ENCODE measurements around the gene SLC5A12.
A peak's percentile ranks its signal among the peaks of the same experiment; 100 is the strongest.

SLC5A12 gene

GRCh38 chr11:26721948-26722475 lies at the start of gene SLC5A12:
Gene SLC5A12 (minus strand): TSS chr11:26722060. CDS start chr11:26721714, 346 bp downstream.
- no peak for FAIRE-seq

GRCh38 chr11:26769027-26769426 lies 47.2 kb upstream of the SLC5A12 start:
- FAIRE-seq, result no peak

- FAIRE-seq, result no peak
Measured at GRCh38 chr11:26767060-26767459, 45.2 kb upstream of the SLC5A12 start.

- FAIRE-seq, result no peak
Measured at GRCh38 chr11:26765323-26765722, 43.5 kb upstream of the SLC5A12 start.

- no peak for FAIRE-seq
Measured at GRCh38 chr11:26764825-26765224, 43.0 kb upstream of the SLC5A12 start.

GRCh38 chr11:26764315-26764714 lies 42.5 kb upstream of the SLC5A12 start:
- no peak for FAIRE-seq

GRCh38 chr11:26762089-26762488 lies 40.2 kb upstream of the SLC5A12 start:
- FAIRE-seq, result no peak

GRCh38 chr11:26761361-26761809 lies 39.5 kb upstream of the SLC5A12 start:
- no peak for FAIRE-seq

- no peak for FAIRE-seq
Measured at GRCh38 chr11:26757995-26758394, 36.1 kb upstream of the SLC5A12 start.

GRCh38 chr11:26755762-26756161 lies 33.9 kb upstream of the SLC5A12 start:
- FAIRE-seq, result no peak

- FAIRE-seq, result peak; percentile 37
Measured at GRCh38 chr11:26753723-26754504, 32.1 kb upstream of the SLC5A12 start.

- no peak for FAIRE-seq
Measured at GRCh38 chr11:26749927-26750326, 28.1 kb upstream of the SLC5A12 start.

GRCh38 chr11:26743622-26744021 lies 21.8 kb upstream of the SLC5A12 start:
- no peak for FAIRE-seq

GRCh38 chr11:26742966-26743365 lies 21.1 kb upstream of the SLC5A12 start:
- FAIRE-seq, result no peak

GRCh38 chr11:26741036-26741435 lies 19.2 kb upstream of the SLC5A12 start:
- no peak for FAIRE-seq

- no peak for FAIRE-seq
Measured at GRCh38 chr11:26739366-26740073, 17.7 kb upstream of the SLC5A12 start.

GRCh38 chr11:26734691-26735090 lies 12.8 kb upstream of the SLC5A12 start:
- no peak for FAIRE-seq

- no peak for FAIRE-seq
Measured at GRCh38 chr11:26731084-26731456, 9.2 kb upstream of the SLC5A12 start.

GRCh38 chr11:26730414-26731083 lies 8.7 kb upstream of the SLC5A12 start:
- FAIRE-seq, result no peak

GRCh38 chr11:26729284-26729683 lies 7.4 kb upstream of the SLC5A12 start:
- no peak for FAIRE-seq

- FAIRE-seq, result no peak
Measured at GRCh38 chr11:26726960-26727359, 5.1 kb upstream of the SLC5A12 start.

- no peak for FAIRE-seq
Measured at GRCh38 chr11:26719998-26720397, 1.9 kb downstream of the SLC5A12 start.

- FAIRE-seq, result no peak
Measured at GRCh38 chr11:26719289-26719973, 2.4 kb downstream of the SLC5A12 start.
